ENCODE data around the gene SEC63.

- no peak for TF ChIP-seq EZH2 (IDR thresholded peaks at IDR 0.05; ENCODE audit: insufficient read depth, poor library complexity, severe bottlenecking)
- TF ChIP-seq EZH2phosphoT487 (IDR thresholded peaks at IDR 0.05; ENCODE audit: insufficient read depth, low read depth), result no peak
Measured at GRCh38 chr6:107970255-107970654, 12.2 kb upstream of the SEC63 start.
